ENCODE results near the gene IWS1. TPM values are rescaled to one million over a fixed set of nuclear protein-coding genes. Genes with fewer than 3 reads are reported as not detected.

Gene IWS1
- total and polyA plus RNA-seq, 2 experiments from 2014 or later = 32.4 to 42.4 TPM

DNA sequence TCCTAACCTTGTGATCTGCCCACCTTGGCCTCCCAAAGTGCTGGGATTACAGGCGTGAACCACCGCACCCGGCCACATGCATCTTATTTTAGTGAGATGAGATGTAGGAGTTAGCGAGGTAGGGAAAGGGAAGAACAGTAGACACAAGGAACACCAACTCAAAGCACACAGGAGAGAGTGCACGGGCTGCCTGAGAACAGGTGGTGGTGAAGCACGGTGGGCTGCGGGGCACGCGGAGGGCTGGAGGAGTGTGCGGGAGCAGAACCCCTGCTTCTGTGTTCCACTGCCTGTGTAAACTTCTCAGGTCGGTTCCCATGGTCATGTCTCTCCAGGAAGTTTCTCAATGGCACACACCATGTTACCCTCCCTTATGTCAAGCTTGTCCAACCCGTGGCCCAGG, 69.3 kb downstream of the IWS1 start:
- Histone ChIP-seq H3K27ac (no peak overlapping the region), H3K79me2 (ENCODE audit: insufficient read depth) (no peaks in the 10 kb centered on the region), H2AFZ (no peak overlapping the region), H3K9me3 (ENCODE audit: low read depth) (no peaks in the 10 kb centered on the region), H3K27me3 (replicated peaks; ENCODE audit: insufficient read depth) (no peaks in the 10 kb centered on the region), H4K20me1 (ENCODE audit: insufficient read depth) (no peaks in the 10 kb centered on the region), H3K9me2 (ENCODE audit: insufficient read depth) (no peaks in the 10 kb centered on the region), H3F3A (ENCODE audit: insufficient read depth) (no peaks in the 10 kb centered on the region), H3K4me2 (ENCODE audit: unreplicated experiment) (no peak overlapping the region), H3K4me1 (ENCODE audit: insufficient read depth) (no peaks in the 10 kb centered on the region), H3K9ac (no peak overlapping the region), H3K36me3 (ENCODE audit: low read depth) (no peaks in the 10 kb centered on the region; the same call in 1 of the 2 replicates), H3K4me3 (no peak overlapping the region)
- 93 to 94% methylated on average over 12 of the region's 12 CpGs for WGBS, 2 experiments (ENCODE audit: low coverage in 1 of 2, low lambda C conversion rate in 2 of 2, missing lambda C conversion rate in 2 of 2)
- TF ChIP-seq EZH2 (IDR thresholded peaks at IDR 0.05; ENCODE audit: insufficient read depth, poor library complexity, severe bottlenecking) (no peak), EZH2phosphoT487 (IDR thresholded peaks at IDR 0.05; ENCODE audit: insufficient read depth, low read depth) (no peak)
- no peak for DNase-seq
- in situ Hi-C loops (cut with MboI) = no loop called here

GRCh38 chr2:127455566-127456493, 70.5 kb downstream of the IWS1 start:
- Histone ChIP-seq H2AFZ (no peak overlapping the region), H3K27ac (no peak overlapping the region), H3K4me3 (no peak overlapping the region), H3K27me3 (replicated peaks; ENCODE audit: insufficient read depth) (no peaks in the 10 kb centered on the region), H3K9me2 (ENCODE audit: insufficient read depth) (no peaks in the 10 kb centered on the region), H4K20me1 (ENCODE audit: insufficient read depth) (no peaks in the 10 kb centered on the region), H3K36me3 (ENCODE audit: low read depth) (no peaks in the 10 kb centered on the region; the same call in 1 of the 2 replicates), H3K4me2 (ENCODE audit: unreplicated experiment) (no peak overlapping the region), H3K4me1 (ENCODE audit: insufficient read depth) (no peaks in the 10 kb centered on the region), H3K9me3 (ENCODE audit: low read depth) (no peaks in the 10 kb centered on the region), H3K79me2 (ENCODE audit: insufficient read depth) (no peaks in the 10 kb centered on the region), H3K9ac (no peak overlapping the region), H3F3A (ENCODE audit: insufficient read depth) (no peaks in the 10 kb centered on the region)
- TF ChIP-seq EZH2phosphoT487 (IDR thresholded peaks at IDR 0.05; ENCODE audit: insufficient read depth, low read depth) (no peak), EZH2 (IDR thresholded peaks at IDR 0.05; ENCODE audit: insufficient read depth, poor library complexity, severe bottlenecking) (no peak)
- WGBS, 2 experiments (ENCODE audit: low coverage in 1 of 2, low lambda C conversion rate in 2 of 2, missing lambda C conversion rate in 2 of 2) = 91 to 92% methylated on average over 13 of the region's 13 CpGs
- DNase-seq = no peak
- in situ Hi-C loops (cut with MboI) = no loop called here

DNA sequence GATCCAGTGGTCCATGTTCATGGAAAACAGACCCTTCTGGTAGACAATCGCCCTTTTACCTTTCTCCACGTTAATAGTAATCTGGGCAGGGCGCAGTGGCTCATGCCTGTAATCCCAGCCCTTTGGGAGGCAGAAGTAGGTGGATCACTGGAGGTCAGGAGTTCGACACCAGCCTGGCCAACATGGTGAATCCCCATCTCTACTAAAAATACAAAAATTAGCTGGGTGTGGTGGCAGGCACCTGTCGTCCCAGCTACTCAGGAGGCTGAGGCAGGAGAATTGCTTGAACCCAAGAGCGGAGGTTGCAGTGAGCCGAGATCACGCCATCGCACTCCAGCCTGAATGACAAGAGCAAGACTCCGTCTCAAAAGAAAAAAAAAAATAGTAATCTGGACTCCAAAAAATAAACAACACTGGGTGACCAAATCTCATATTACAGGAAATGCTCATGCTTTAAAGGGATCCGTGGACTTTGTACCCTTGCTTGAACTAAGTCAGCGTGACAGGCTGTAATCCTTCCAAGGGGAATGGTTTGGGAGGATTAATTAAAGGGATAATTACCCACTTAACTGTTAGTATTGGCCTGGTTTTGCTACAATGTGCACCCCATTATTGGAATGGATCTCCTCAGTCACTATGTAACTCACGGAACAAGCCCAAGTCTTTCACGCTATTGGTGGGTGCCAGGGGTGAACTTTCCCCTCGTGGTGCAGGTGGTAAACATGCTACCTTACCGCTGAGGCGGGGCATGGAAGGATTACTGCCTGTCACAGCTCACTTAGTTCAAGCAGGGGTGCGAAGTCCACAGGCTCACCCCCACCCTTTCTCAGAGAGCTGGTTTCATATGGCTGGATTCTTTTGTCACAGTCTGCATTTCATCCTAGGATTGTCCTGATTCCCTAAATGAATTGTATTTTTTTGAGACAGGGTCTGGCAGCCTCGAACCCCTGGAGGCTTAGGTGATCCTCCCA, 71.4 kb downstream of the IWS1 start:
- Histone ChIP-seq H4K20me1 (ENCODE audit: insufficient read depth) (no peaks in the 10 kb centered on the region), H3K9ac (no peak overlapping the region), H3K36me3 (ENCODE audit: low read depth) (no peaks in the 10 kb centered on the region; the same call in 1 of the 2 replicates), H3K27ac (no peak overlapping the region), H3K4me3 (no peak overlapping the region), H2AFZ (no peak overlapping the region), H3K4me1 (ENCODE audit: insufficient read depth) (no peaks in the 10 kb centered on the region), H3F3A (ENCODE audit: insufficient read depth) (no peaks in the 10 kb centered on the region), H3K9me2 (ENCODE audit: insufficient read depth) (no peaks in the 10 kb centered on the region), H3K27me3 (replicated peaks; ENCODE audit: insufficient read depth) (no peaks in the 10 kb centered on the region), H3K4me2 (ENCODE audit: unreplicated experiment) (no peak overlapping the region), H3K9me3 (ENCODE audit: low read depth) (no peaks in the 10 kb centered on the region), H3K79me2 (ENCODE audit: insufficient read depth) (no peaks in the 10 kb centered on the region)
- in situ Hi-C loops (cut with MboI) = no loop called here
- no peak for TF ChIP-seq EZH2phosphoT487 (IDR thresholded peaks at IDR 0.05; ENCODE audit: insufficient read depth, low read depth)
- TF ChIP-seq EZH2 (IDR thresholded peaks at IDR 0.05; ENCODE audit: insufficient read depth, poor library complexity, severe bottlenecking) = no peak
- no peak for DNase-seq
- WGBS, 2 experiments (ENCODE audit: low coverage in 1 of 2, low lambda C conversion rate in 2 of 2, missing lambda C conversion rate in 2 of 2) = 89 to 90% methylated on average over 19 of the region's 19 CpGs
